HG02870 (cell line): ENCODE data around the gene CITED2.

Experiments
- ATAC-seq: cut with Tn5 transposase; IDR thresholded peaks from one replicate; pipeline ENCODE4 v1.9.1; 2021; ENCODE audit warnings: mild to moderate bottlenecking, moderate library complexity; ENCODE audit not compliant: unreplicated experiment

Gene CITED2

DNA sequence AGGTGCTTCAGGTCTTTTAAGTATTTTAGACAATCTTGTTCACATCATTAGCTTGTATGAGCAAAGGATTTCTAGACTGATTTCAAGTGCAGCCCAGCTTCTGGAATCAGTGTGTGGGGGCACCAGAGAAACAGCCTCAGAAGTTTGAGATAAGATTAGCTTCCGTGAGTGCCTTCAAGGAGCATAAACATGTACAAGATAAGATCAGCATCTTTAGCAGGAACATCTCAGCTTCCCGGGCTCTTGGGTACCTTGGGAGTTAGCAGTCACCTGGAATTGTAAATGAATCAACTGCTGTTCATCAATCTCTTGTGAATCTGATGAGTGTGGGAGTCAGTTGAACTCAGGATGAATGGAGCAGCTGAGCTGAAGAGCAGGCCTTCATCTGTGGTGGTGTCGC lies 12.0 kb upstream of the CITED2 start:
- no peak for ATAC-seq

DNA sequence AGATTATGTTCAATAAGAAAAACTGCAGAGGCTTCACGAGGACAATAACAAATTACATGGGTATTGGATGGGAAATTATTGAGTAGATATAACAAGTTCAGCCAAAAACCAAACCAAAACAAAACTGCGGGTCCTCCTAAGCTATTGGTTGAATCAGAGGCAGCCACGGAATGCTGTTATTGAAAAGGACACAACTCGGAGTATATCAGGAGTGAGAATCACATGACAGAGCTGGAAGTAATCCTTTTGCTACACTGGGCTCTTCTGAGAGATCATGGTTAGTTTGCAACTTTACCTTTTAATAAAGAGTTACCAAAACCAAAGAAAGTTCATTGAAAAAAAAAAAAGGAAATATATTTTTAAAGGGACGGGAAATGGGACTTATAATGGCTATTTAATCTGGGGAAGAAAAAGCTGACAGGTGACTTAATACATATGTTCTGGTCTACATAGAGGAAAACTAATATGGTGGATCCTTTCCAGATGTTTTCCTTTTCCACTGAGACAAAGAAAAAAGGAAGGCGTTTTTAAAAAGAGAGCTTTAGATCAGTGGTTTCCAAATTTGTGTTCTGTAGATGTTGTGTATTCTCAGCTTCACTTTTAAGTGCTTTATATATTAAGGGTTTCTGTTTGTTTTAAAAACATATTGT lies 6.9 kb upstream of the CITED2 start:
- no peak for ATAC-seq

DNA sequence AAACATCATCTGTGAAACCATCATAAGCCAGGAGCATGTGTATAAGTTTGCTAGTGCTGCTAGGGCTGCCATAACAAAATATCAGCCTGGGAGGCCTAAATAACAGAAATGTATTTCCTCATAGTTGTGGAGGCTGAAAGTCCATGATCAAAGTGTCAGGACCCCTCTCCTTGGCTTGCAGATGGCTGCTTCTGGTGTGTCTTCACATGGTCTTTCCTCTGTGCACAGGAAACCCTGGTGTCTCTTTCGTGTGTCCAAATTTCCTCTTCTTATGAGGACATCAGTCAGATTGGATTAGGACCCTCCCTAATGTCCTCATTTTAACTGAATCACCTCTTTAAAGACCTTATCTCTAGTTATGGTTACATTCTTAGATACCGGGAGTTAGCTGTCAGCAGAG lies 6.2 kb upstream of the CITED2 start:
- no peak for ATAC-seq

DNA sequence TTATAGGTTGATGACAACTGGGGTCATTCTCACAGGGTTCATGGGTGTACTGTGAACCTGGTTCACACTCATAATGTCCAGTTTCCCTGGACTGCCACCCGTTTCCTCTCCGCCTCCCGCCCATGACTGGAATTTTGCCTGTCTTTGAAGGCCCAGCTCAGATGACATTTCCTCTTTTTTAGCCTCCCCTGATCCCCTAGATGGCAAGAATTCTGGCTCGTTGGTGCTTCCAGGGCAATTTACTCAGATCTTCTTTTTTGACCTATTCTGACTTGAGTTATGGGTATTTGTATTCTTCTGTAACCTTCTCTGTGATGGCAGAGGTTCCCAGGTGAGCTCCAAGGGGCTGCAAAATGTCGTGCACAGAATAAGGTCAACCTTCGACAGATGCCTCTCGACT lies 5.7 kb upstream of the CITED2 start:
- no peak for ATAC-seq

DNA sequence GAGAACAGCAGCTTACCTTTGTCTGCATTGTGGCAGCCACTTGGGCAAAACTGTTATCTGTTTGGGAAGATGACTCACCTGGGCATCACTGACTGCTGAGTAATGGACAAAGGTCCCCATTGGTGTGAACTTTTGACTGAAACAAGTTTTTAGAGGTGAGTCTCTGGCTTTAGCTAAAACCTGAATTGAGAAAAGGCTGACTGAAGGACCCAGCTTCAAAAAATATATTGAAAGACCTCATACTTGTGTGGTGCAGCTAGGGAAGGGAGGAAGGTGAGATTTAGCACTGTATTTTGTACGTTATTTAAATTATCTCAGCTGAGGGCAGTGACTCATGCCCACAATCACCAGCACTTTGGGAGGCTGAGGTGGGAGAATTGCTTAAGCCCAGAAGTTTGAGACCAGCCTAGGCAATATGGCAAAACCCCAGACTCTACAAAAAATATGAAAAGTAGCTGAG lies 4.5 kb upstream of the CITED2 start:
- no peak for ATAC-seq

DNA sequence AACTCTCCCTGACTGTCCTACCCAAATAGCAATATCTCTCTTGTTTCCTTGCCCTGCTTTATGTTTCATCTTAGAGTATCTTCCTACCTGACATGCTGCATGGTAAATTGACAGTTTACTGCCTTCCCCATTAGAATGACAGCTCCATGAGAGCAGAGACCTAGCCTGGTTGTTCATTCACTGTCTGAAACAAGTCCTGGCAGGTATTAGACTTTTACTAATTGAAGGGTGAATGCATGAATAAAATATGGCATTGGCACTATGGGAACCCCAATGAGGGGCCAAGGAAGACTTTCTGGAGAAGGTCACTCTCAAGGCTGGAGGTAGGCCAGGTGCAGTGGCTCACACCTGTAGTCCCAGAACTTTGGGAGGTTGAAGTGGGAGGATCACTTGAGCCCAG lies 3.8 kb upstream of the CITED2 start:
- ATAC-seq, result no peak

DNA sequence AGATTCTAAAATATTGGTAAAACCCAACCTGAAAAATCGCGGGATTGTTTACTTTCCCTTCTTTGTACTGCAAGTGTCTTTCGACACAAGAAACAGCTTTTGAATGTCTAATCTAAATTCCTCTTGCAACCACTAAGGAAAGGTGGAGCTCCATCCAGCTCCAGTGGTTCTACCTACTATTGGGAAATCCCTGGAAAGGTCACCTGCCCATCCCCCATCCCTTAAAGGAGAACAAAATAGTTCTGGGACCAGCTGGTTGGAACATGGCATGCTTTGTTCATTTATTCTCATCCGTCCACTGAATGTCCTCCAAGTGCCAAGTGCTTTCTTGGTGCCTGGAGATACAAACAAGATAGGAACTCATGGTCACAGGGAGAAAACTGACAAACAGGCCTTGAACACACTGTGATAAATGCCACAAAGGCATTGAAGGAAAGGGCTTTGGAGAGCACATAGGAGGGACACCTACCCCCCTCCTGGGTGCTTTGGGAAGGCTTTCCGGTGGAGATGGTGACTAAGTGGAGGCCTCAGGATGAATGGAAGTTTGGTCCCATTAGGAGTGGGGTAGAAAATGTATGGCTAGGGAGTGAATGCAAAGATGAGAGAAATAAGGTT lies 2.3 kb upstream of the CITED2 start:
- ATAC-seq, result no peak

DNA sequence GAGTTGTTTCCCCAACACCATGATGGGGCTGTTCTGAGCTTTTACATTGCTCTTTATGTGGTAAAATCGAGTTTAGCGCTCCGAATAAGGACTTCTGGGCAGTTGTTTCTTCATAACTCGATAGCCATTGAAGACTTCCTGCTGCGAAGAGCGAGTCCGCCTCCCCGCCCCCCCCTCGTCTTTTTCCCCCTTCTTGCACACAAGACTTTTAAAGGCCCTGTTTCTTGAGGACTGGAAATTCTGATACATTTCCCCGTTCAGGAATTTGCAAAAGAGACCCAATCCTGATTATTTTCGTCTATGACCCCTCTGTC lies 1.5 kb upstream of the CITED2 start:
- ATAC-seq, result no peak

DNA sequence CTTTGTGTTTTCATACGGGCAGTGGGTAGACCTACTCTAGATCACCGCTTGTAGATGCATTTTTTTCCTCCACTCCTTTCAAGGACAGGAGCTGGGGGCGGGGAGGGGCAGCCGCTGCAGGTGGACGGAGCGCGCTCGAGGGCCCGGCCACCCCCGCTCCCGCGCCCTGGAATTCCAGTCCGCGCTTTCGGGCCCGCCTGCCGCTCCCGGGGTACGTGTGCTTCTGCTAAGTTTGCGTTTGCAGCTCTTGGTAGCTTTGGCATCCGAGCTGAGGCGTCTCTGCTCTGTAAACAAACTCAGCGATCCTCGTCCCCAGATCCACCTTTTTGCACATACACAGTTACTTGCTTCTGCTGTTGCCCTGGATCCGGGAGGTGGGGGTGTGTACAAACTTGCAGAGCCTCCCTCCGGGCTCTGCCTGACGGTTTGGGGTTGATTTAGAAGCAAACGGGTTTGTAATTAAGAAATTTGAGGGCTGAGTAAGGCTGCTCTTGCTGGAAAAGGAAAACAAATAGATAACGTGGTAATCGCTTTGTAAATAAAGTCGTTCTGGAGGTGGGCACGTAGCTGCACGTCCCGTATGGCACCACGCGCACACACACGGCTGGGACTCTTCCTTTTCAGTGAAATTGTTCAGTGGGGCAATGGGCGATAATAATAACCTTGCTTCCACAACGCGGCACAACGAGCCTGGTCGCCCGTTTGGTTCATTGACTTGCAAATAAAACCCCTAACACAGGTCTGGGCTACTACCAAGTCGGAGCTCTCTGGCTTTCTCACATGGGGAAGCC lies 973 bp upstream of the CITED2 start:
- ATAC-seq, result peak; percentile 45

DNA sequence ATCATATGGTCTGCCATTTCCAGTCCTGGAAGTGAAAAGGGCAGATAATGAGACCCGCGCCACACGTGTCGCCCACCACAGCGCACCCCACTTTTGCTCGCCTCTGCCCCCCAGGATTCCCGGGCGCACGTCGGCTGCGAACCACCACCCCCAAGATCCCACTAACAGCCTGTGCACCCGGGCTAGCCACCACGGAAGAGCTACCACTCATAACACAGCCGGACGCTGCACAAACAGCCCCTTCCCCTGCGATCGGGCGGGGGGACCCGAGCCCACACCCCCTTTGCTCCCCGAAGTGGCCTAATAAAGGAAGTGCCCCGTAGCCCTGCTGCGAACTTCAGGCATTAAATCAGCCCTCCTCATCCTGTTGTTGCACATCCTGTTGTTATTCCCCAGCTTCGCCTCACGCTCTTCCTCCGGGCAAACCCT lies 506 bp downstream of the CITED2 start:
- peak; percentile 9 for ATAC-seq

DNA sequence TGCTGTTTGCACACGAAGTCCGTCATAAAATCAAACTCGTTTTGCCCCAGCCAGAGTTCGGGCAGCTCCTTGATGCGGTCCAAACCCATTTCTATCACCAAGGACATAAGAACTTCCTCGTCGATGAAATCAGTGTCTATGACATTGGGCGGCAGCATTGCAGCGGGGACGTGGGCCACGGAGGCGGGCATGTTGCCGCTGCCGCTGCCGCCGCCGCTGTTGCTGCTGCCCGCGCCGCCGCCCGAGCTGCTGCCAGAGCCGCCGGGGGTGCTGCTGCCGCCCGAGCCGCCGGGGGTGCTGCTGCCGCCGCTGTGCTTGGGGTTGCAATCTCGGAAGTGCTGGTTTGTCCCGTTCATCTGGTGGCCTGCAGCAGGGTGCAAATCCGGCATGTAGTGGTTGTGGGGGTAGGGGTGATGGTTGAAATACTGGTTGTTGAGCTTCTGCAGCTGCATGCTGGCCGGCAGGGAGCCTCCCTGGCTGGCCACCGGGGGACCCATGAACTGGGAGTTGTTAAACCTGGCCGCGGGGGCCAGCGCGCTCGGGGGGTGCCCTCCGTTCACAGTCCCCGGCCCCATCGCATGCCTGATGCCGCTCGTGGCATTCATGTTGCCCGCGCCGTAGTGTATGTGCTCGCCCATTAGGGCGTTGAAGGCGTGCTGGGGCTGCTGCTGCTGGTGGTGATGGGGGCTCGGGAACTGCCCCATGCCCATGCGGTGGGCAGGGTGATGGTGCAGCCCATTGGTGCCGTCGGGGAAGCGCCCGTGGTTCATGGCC lies 1.1 kb downstream of the CITED2 start:
- ATAC-seq, result peak; percentile 16

DNA sequence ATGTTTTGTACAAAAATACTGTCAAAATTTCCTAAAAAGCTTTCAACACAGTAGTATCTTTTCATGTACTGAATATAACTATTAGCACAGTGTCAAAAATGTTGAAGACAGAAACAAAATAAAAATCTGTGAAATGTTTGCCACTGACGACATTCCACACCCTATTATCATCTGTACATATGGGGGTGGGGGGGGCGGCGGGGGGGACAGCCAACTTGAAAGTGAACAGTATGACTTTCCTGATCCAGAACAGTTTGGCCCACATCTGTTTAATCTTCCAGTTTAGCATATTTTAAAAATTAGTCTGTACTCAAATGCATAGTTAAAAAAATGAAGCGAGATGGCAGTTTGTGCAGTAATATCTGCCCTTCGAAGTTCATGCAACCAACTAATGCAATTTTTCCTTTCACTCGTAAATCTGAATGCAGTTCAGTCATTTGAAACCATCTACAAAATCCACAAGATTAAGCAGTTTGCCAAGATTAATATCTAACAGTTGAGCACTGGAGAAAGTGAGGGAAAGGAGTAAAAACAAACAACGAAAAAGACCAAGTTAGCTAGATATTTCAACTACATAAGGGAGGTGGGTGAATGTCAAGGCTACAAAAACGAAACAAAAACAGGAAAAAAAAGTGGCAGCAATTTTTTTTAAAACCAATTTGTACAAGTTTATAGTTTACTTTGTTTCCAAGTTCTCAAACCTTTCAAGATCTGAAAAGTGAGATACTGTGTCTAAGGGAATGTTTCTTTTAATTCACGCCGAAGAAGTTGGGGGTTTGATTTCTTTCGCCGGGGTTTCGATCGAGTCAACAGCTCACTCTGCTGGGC lies 1.9 kb downstream of the CITED2 start:
- no peak for ATAC-seq

DNA sequence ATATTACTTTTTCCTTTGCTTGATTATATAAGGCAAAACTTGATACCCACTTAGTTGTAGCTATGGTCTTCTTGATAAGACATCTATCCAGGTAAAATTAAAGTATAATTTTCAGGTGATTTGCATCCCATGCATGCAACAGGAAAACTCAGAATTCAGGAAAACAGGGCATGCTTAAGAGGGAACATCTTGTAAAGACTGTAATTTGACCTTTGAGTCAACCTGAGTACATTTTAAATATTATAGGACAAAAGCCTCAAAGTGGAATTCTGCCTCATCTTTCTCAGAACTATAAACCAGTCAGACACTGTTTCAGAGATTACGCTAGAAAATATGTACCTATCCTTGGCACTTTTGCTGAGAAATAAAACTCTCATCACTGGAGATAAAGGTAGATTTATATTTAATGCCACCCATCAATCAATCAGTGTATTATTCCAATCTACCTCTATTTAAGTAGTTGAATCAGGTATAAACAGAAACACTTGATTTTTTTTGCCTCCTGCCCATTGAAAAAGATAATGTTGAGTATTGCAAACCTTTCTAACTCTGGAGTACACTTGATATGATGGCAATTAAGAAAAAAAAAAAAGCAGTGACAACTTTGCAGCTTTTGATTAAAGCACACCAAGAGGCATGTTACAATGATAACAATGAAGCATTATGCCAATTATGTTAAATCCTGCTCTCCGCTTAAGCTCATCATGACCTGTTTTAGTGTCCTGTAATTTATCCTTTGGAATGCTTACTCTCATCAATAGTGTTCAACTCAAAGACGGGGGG lies 2.8 kb downstream of the CITED2 start:
- no peak for ATAC-seq

DNA sequence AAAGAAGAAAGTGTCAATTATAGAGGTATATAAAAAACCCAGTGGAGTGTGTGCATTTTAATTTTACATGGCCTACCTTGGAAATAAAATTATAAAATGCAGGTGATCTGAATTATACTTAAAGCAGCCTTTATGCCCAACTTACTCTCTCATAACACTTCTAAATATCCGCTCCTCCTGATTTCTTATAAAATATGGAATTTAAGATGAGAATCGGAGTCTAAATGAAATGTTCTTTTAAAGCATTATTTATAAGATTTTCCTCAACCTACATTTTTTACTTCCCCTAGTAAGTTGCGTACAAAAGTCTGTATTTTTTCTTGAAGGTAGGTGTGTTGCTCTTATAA lies 3.5 kb downstream of the CITED2 start:
- no peak for ATAC-seq

DNA sequence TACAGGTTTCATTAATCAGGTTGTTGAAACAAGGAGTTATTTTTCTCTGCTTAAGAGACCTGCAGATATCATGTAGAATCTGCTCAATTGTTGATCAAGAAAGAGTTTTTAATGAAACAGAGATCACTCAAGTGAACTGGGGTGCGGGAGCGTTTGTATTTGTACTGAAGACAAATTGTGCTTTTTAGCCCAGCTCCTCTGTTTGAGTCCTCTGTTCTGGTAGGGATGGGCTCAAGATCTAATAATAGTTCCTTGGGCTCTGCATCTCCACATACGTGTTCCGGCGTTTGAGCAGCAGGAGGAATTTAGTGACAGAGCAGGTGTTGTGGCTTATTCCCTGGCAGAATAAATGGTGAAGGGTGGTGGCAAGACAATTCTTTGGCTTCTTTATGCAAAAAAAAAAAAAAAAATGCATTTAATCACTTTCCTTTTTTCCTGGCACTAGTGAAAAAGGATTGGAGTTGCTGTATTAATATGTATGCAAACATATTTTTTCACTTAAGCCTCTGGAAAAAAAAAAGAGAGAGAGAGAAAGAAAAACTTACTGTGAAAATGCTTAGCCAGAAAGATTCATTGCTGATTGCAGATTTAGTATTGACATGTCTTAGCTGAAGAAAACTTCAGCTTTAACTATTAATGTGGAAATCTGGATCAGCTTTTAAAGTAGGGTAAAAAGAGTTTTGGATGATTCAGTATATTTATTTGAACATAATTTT lies 4.0 kb downstream of the CITED2 start:
- ATAC-seq, result no peak

DNA sequence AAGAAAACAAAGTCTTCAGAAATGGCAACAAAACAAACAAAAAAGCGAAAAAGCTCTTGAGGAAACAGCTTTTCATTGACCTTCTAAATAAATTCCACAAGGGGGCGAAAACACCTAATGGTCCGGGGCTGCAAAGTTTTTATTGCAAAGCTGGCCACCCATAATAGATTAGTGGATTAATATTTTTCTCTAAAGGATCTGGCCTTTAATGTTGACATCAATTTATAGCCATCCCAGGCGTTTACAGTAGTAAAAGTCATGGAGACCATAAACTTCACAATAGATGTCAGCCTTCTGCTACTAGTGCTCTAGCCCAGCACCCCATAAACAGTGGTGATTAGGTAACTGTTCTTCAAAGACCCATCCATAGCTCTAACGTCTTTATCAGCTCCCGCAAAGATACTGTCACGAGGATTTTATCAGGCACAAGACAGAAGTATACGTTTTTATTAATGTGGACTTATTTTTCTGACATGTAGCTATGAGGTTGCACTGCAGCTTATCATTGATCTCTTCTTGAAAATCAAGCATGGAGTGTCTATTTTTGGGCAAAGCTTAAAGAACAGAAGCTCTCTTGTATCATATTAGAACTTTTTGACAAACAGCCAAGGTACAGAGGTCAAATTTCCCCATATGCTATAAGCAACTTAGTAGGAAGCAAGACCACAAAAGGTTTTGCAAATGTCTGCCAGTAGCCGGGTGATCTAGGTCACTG lies 4.7 kb downstream of the CITED2 start:
- no peak for ATAC-seq

DNA sequence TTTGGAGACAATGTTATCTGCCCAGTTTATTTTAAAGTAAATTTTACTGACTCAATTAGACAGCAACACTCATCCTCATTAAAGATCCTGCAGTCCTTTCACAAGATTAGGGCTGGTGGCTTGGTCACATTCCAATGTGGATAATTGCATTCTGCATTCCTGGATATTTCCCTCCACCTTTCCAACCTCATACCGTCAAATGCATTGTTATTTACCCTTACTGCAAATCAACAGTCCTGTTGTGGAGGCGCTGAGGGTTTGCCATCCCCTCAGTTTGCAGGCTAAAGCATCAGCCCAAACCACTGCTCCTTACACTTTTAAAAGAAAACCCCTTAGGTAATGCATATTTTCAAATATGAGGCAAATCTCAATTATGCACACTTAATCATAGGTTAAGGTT lies 5.4 kb downstream of the CITED2 start:
- no peak for ATAC-seq

DNA sequence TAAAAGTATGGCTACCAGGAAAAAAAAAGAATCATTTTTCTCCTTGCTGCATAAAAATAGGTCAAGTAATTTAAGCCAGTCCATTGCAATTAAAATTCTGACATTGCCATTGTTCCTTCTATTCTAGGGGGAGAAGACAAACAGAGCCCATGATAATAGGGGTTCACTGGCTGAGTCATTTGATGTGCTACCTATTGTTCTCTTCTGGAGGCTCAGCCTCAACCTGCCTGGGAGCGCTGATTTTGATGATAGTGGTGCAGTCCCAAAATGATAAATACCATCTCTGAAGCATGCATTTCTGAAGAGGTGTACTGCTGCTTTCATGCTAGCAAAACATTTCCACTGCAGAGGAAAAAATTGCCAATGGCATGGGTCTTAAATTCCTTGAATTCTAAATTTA lies 5.8 kb downstream of the CITED2 start:
- no peak for ATAC-seq
